CD14-positive monocyte (primary cell): Measurements from ENCODE around the gene COPS3. TPM values are rescaled to one million over a fixed set of nuclear protein-coding genes. Genes with fewer than 3 reads are reported as not detected.

Experiments used
- DNase-seq, 3 donors: peaks; one replicate each; pipeline ENCODE4 v3.0.0-alpha.2; 2011 to 2022
- H2AFZ ChIP-seq: 2 replicates; pipeline ENCODE4 v1.6.0; 2012; ENCODE audit warnings: mild to moderate bottlenecking, low read depth, low read length, inconsistent platforms; ENCODE audit not compliant: insufficient read depth, poor library complexity, severe bottlenecking
- H3K27ac ChIP-seq, 2 donors: 1 replicate in 1 of 2; 2 replicates in 1 of 2; pipeline ENCODE4 v1.5.1; 2012 to 2013; ENCODE audit warnings: low read length in 2 of 2, control low read depth in 1 of 2, inconsistent platforms in 1 of 2, low read depth in 1 of 2, mild to moderate bottlenecking in 1 of 2
- H3K27me3 ChIP-seq, 2 donors: one replicate each; pipeline versions ENCODE4 v1.6.0 to v1.6.1; 2011 to 2013; ENCODE audit warnings: low read length in 2 of 2; ENCODE audit not compliant: control insufficient read depth in 2 of 2, insufficient read depth in 2 of 2
- H3K36me3 ChIP-seq, 2 donors: replicated peaks in 1 of 2; 1 replicate in 1 of 2; 2 replicates in 1 of 2; pipeline versions ENCODE4 v1.5.1 to v1.6.1; 2012 to 2013; ENCODE audit warnings: low read length in 2 of 2, control low read depth in 1 of 2, inconsistent platforms in 1 of 2, mild to moderate bottlenecking in 1 of 2; ENCODE audit not compliant: insufficient read depth in 2 of 2, control insufficient read depth in 1 of 2
- H3K4me1 ChIP-seq, 2 donors: 1 replicate in 1 of 2; 2 replicates in 1 of 2; pipeline versions ENCODE4 v1.5.1 to v1.6.1; 2012 to 2013; ENCODE audit warnings: low read length in 2 of 2, control low read depth in 1 of 2, inconsistent platforms in 1 of 2, mild to moderate bottlenecking in 1 of 2, moderate library complexity in 1 of 2; ENCODE audit not compliant: insufficient read depth in 2 of 2, control insufficient read depth in 1 of 2
- H3K4me2 ChIP-seq: replicated peaks from 2 replicates; pipeline ENCODE3; 2012; ENCODE audit warnings: low read length, moderate library complexity, mild to moderate bottlenecking; ENCODE audit not compliant: poor library complexity, severe bottlenecking; ENCODE audit errors: extremely low read depth
- H3K4me3 ChIP-seq, 3 experiments: fragments of 200-600 bp in 1 of 3; sonication (generic) in 1 of 3; replicated peaks in 1 of 3; 1 replicate in 2 of 3; 2 replicates in 1 of 3; pipeline ENCODE4 v1.5.1; 2011 to 2013; ENCODE audit warnings: low read length in 3 of 3, mild to moderate bottlenecking in 3 of 3, control low read depth in 2 of 3, low read depth in 2 of 3, inconsistent platforms in 1 of 3, moderate library complexity in 1 of 3
- H3K79me2 ChIP-seq: 2 replicates; pipeline ENCODE4 v1.6.0; 2012; ENCODE audit warnings: mild to moderate bottlenecking, control low read depth, inconsistent platforms, low read length, moderate library complexity; ENCODE audit not compliant: insufficient read depth
- H3K9ac ChIP-seq: 2 replicates; pipeline ENCODE4 v1.6.0; 2017; ENCODE audit warnings: low read length, mild to moderate bottlenecking; ENCODE audit not compliant: insufficient read depth, poor library complexity, severe bottlenecking
- H3K9me3 ChIP-seq, 2 donors: replicated peaks in 1 of 2; 1 replicate in 1 of 2; 2 replicates in 1 of 2; pipeline versions ENCODE4 v1.5.1 to v1.6.1; 2012 to 2013; ENCODE audit warnings: low read length in 2 of 2, control low read depth in 1 of 2; ENCODE audit not compliant: control insufficient read depth in 1 of 2, insufficient read depth in 1 of 2
- H4K20me1 ChIP-seq: 2 replicates; pipeline ENCODE4 v1.6.0; 2012; ENCODE audit warnings: mild to moderate bottlenecking, low read length, control low read depth, moderate library complexity; ENCODE audit not compliant: insufficient read depth
- H3K27ac Mint-ChIP-seq, 7 donors: one replicate each; pipeline ENCODE4 v1.8.0; 2020; ENCODE audit warnings: mild to moderate bottlenecking in 7 of 7, mixed read lengths in 7 of 7, moderate library complexity in 6 of 7, inconsistent platforms in 2 of 7
- H3K27me3 Mint-ChIP-seq, 3 donors: one replicate each; pipeline ENCODE4 v1.8.0; 2021 to 2022; ENCODE audit warnings: low read depth in 3 of 3, mild to moderate bottlenecking in 3 of 3, mixed read lengths in 3 of 3, moderate library complexity in 3 of 3, inconsistent platforms in 1 of 3
- H3K36me3 Mint-ChIP-seq, 2 donors: one replicate each; pipeline ENCODE4 v1.8.0; 2020; ENCODE audit warnings: mixed read lengths in 2 of 2, inconsistent platforms in 1 of 2, mild to moderate bottlenecking in 1 of 2
- H3K4me1 Mint-ChIP-seq: one replicate; pipeline ENCODE4 v1.8.0; 2020; ENCODE audit warnings: mild to moderate bottlenecking, mixed read lengths
- H3K4me3 Mint-ChIP-seq, 2 donors: one replicate each; pipeline ENCODE4 v1.8.0; 2020; ENCODE audit warnings: mild to moderate bottlenecking in 2 of 2, mixed read lengths in 2 of 2, moderate library complexity in 1 of 2
- H3K9me3 Mint-ChIP-seq, 7 donors: one replicate each; pipeline ENCODE4 v1.8.0; 2020 to 2022; ENCODE audit warnings: mixed read lengths in 7 of 7, mild to moderate bottlenecking in 6 of 7, moderate library complexity in 6 of 7, inconsistent platforms in 2 of 7
- CTCF ChIP-seq: fragments of 200-600 bp; IDR thresholded peaks from one replicate; pipeline ENCODE4 v1.8.0; 2022; ENCODE audit warnings: antibody characterized with exemption, mild to moderate bottlenecking
- WGBS: methylation state at CpG from one replicate; pipeline ENCODE4 v1.1.5; 2013; ENCODE audit warnings: missing lambda C conversion rate; ENCODE audit not compliant: insufficient coverage; 5-methylcytosine and 5-hydroxymethylcytosine counted together
- intact Hi-C, 2 donors: fragments of 100-400 bp; cut with micrococcal nuclease; formaldehyde crosslinking; loops; one replicate each; pipeline versions ENCODE4 v1.15.0 to v1.15.1; 2023
- polyA plus RNA-seq, 3 donors: library from polyadenylated mRNA; depleted of rRNA in 1 of 3; unstranded in 2 of 3; stranded (reverse) in 1 of 3; fragments of 300-500 nt in 2 of 3; fragments of >200 nt in 1 of 3; fragmentation: Illumina TruSeq in 2 of 3; gene quantifications; 1 replicate in 2 of 3; 2 replicates in 1 of 3; pipeline ENCODE4 v1.2.3, GENCODE V29; 2012 to 2021

Gene COPS3
- polyA plus RNA-seq, 3 donors: 47.6 to 122 (median 117) TPM

GRCh38 chr17:17289701-17290100 lies 8.7 kb upstream of the COPS3 start:
- TF ChIP-seq CTCF: no peak
- Mint-ChIP-seq H3K27me3 (peaks cover 0 to 4% (median 2%) of the 10 kb centered on the region in 3 donors), H3K27ac (no peak overlapping the region), H3K9me3 (no peaks in the 10 kb centered on the region), H3K36me3 (no peaks in the 10 kb centered on the region), H3K4me1 (no peaks in the 10 kb centered on the region), H3K4me3 (no peak overlapping the region)
- H3K9ac ChIP-seq: no peak overlapping the region
- no peak overlapping the region for H3K27ac ChIP-seq
- no peak overlapping the region for H2AFZ ChIP-seq
- no peak overlapping the region for H3K4me3 ChIP-seq
- H3K9me3 ChIP-seq: no peaks in the 10 kb centered on the region
- no peaks in the 10 kb centered on the region for H3K79me2 ChIP-seq
- DNase-seq: no peak
- H4K20me1 ChIP-seq: no peaks in the 10 kb centered on the region
- H3K36me3 ChIP-seq: no peaks in the 10 kb centered on the region
- H3K27me3 ChIP-seq: no peaks in the 10 kb centered on the region
- no peak overlapping the region for H3K4me2 ChIP-seq
- intact Hi-C loops: no loop called here
- H3K4me1 ChIP-seq: no peaks in the 10 kb centered on the region
- WGBS: 75% methylated on average over 4 of the region's 7 CpGs

DNA sequence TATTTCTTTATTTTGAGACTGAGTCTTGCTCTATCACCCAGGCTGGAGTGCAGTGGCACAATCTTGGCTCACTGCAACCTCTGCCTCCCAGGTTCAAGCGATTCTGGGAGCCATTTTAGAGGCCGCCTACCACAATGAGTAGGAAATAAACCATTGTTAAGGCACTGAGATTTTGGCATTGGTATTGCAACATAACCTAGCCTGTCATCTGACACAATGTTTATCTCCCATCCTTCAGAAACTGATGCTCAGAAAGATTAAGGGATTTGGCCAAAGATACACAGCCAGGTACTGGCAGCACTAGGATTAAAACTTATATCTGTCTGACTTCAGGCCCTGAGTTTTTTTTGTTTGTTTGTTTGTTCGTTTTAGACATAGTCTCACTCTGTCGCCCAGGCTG lies 8.0 kb upstream of the COPS3 start:
- H3K27me3 ChIP-seq: no peaks in the 10 kb centered on the region
- no peak overlapping the region for H2AFZ ChIP-seq
- no peak overlapping the region for H3K4me3 ChIP-seq
- no peaks in the 10 kb centered on the region for H3K9me3 ChIP-seq
- H3K36me3 Mint-ChIP-seq: no peaks in the 10 kb centered on the region
- WGBS: 88% methylated on average over 3 of the region's 4 CpGs
- no peaks in the 10 kb centered on the region for H3K4me1 Mint-ChIP-seq
- H3K9me3 Mint-ChIP-seq: no peaks in the 10 kb centered on the region
- H3K4me3 Mint-ChIP-seq: no peak overlapping the region
- TF ChIP-seq CTCF: no peak
- H3K79me2 ChIP-seq: no peaks in the 10 kb centered on the region
- H4K20me1 ChIP-seq: no peaks in the 10 kb centered on the region
- H3K27me3 Mint-ChIP-seq: peaks cover 0 to 4% (median 2%) of the 10 kb centered on the region in 3 donors
- DNase-seq: no peak
- no peak overlapping the region for H3K9ac ChIP-seq
- no peak overlapping the region for H3K4me2 ChIP-seq
- H3K36me3 ChIP-seq: no peaks in the 10 kb centered on the region
- H3K4me1 ChIP-seq: no peaks in the 10 kb centered on the region
- H3K27ac ChIP-seq: no peak overlapping the region
- intact Hi-C loops: no loop called here
- no peak overlapping the region for H3K27ac Mint-ChIP-seq
